Parathyroid adenoma (tissue), 2 donors: ENCODE measurements around the gene FOXS1.
A peak's percentile ranks its signal among the peaks of the same experiment; 100 is the strongest.

ENCODE experiments used
- H2AFZ ChIP-seq: fragments of 300-600 bp; sonication (generic); one replicate; pipeline ENCODE4 v1.7.0; 2017; ENCODE audit warnings: antibody characterized with exemption, mild to moderate bottlenecking
- H3K27ac ChIP-seq: fragments of 300-600 bp; sonication (generic); one replicate; pipeline ENCODE4 v1.7.0; 2017
- H3K27me3 ChIP-seq: fragments of 300-600 bp; sonication (generic); one replicate; pipeline ENCODE4 v1.7.0; 2017; ENCODE audit warnings: low read length; ENCODE audit not compliant: control insufficient read depth, insufficient read depth
- H3K36me3 ChIP-seq: fragments of 300-600 bp; sonication (generic); one replicate; pipeline ENCODE4 v1.7.0; 2017; ENCODE audit warnings: low read length; ENCODE audit not compliant: control insufficient read depth, insufficient read depth
- H3K4me1 ChIP-seq: fragments of 300-600 bp; sonication (generic); one replicate; pipeline ENCODE4 v1.7.0; 2017; ENCODE audit warnings: control low read depth
- H3K4me2 ChIP-seq: fragments of 300-600 bp; sonication (generic); one replicate; pipeline ENCODE4 v1.7.0; 2017; ENCODE audit warnings: low read length
- H3K4me3 ChIP-seq: fragments of 300-600 bp; sonication (generic); one replicate; pipeline ENCODE4 v1.7.0; 2017; ENCODE audit warnings: low read depth, low read length
- H3K79me2 ChIP-seq: fragments of 300-600 bp; sonication (generic); one replicate; pipeline ENCODE4 v1.7.0; 2017; ENCODE audit warnings: control low read depth
- H3K9ac ChIP-seq: fragments of 300-600 bp; sonication (generic); one replicate; pipeline ENCODE4 v1.7.0; 2017; ENCODE audit warnings: mild to moderate bottlenecking
- H3K9me3 ChIP-seq: fragments of 300-600 bp; sonication (generic); one replicate; pipeline ENCODE4 v1.7.0; 2017; ENCODE audit warnings: low read length; ENCODE audit not compliant: control insufficient read depth
- CTCF ChIP-seq: fragments of 300-600 bp; sonication (generic); IDR thresholded peaks from one replicate; pipeline ENCODE4 v1.7.0; 2017; ENCODE audit warnings: antibody characterized with exemption, mild to moderate bottlenecking
- donor health status: primary hyperparathyroidism.

FOXS1 gene

GRCh38 chr20:31856516-31856915, 11.1 kb upstream of the FOXS1 start:
- H3K9me3 ChIP-seq = no peaks in the 10 kb centered on the region

GRCh38 chr20:31853481-31853880, 8.1 kb upstream of the FOXS1 start:
- no peak overlapping the region for H3K4me3 ChIP-seq
- no peaks in the 10 kb centered on the region for H3K9me3 ChIP-seq
- no peaks in the 10 kb centered on the region for H3K36me3 ChIP-seq
- peaks cover 46% of the 10 kb centered on the region for H3K4me1 ChIP-seq
- no peak overlapping the region for H2AFZ ChIP-seq
- no peak overlapping the region for H3K4me2 ChIP-seq
- no peaks in the 10 kb centered on the region for H3K79me2 ChIP-seq
- H3K27me3 ChIP-seq = no peaks in the 10 kb centered on the region
- no peak for TF ChIP-seq CTCF
- H3K9ac ChIP-seq = no peak overlapping the region
- no peak overlapping the region for H3K27ac ChIP-seq

More at GRCh38 chr20:31856516-31856915, 11.1 kb upstream of the FOXS1 start:
- Histone ChIP-seq H3K4me2 (no peak overlapping the region), H2AFZ (no peak overlapping the region), H3K4me3 (no peak overlapping the region), H3K27ac (no peak overlapping the region), H3K4me1 (peaks cover 46% of the 10 kb centered on the region), H3K9ac (no peak overlapping the region), H3K36me3 (no peaks in the 10 kb centered on the region), H3K27me3 (no peaks in the 10 kb centered on the region), H3K79me2 (no peaks in the 10 kb centered on the region)
- TF ChIP-seq CTCF = no peak

GRCh38 chr20:31851240-31851955, 6.0 kb upstream of the FOXS1 start:
- TF ChIP-seq CTCF = no peak
- H3K4me2 ChIP-seq = no peak overlapping the region
- H3K9ac ChIP-seq = no peak overlapping the region
- no peak overlapping the region for H3K4me3 ChIP-seq
- no peaks in the 10 kb centered on the region for H3K9me3 ChIP-seq
- no peaks in the 10 kb centered on the region for H3K27me3 ChIP-seq
- H3K36me3 ChIP-seq = no peaks in the 10 kb centered on the region
- peaks cover 30% of the 10 kb centered on the region for H3K4me1 ChIP-seq
- no peaks in the 10 kb centered on the region for H3K79me2 ChIP-seq
- H2AFZ ChIP-seq = peak overlapping the region; percentile 57
- H3K27ac ChIP-seq = peak overlapping the region; percentile 71

GRCh38 chr20:31849306-31849930, 4.0 kb upstream of the FOXS1 start:
- Histone ChIP-seq H3K9me3 (no peaks in the 10 kb centered on the region), H3K36me3 (no peaks in the 10 kb centered on the region), H3K4me3 (no peak overlapping the region), H2AFZ (peak overlapping the region; percentile 57), H3K4me1 (peaks cover 30% of the 10 kb centered on the region), H3K9ac (no peak overlapping the region), H3K27ac (no peak overlapping the region), H3K27me3 (no peaks in the 10 kb centered on the region), H3K79me2 (no peaks in the 10 kb centered on the region), H3K4me2 (no peak overlapping the region)
- no peak for TF ChIP-seq CTCF
